Effector memory CD4-positive, alpha-beta T cell (primary cell): ENCODE data around the gene VCL.
"Not testable (repeated sequence)": the region's sequence is repeated elsewhere in the genome, so short reads cannot be mapped to it uniquely, and the experiment has no call there.

Source experiments
- DNase-seq, 3 donors: peaks; one replicate each; pipeline ENCODE4 v3.0.0-alpha.2; 2020
- H3K27ac ChIP-seq: 2 replicates; pipeline ENCODE4 v1.7.0; 2013; ENCODE audit warnings: mild to moderate bottlenecking, low read length, moderate library complexity; ENCODE audit not compliant: insufficient read depth, poor library complexity, severe bottlenecking
- H3K27me3 ChIP-seq: replicated peaks from 2 replicates; pipeline ENCODE4 v1.7.0; 2013; ENCODE audit warnings: mild to moderate bottlenecking, low read length; ENCODE audit not compliant: insufficient read depth, control insufficient read depth, poor library complexity, severe bottlenecking
- H3K36me3 ChIP-seq: 2 replicates; pipeline ENCODE4 v1.7.0; 2013; ENCODE audit warnings: mild to moderate bottlenecking, low read length, moderate library complexity; ENCODE audit not compliant: control insufficient read depth, insufficient read depth
- H3K4me1 ChIP-seq: 2 replicates; pipeline ENCODE4 v1.7.0; 2013; ENCODE audit warnings: low read length, mild to moderate bottlenecking; ENCODE audit not compliant: control insufficient read depth, insufficient read depth, poor library complexity, severe bottlenecking
- H3K4me3 ChIP-seq: 2 replicates; pipeline ENCODE4 v1.7.0; 2013; ENCODE audit warnings: low read length, low read depth, mild to moderate bottlenecking; ENCODE audit not compliant: insufficient read depth, poor library complexity, severe bottlenecking
- H3K9me3 ChIP-seq: 2 replicates; pipeline ENCODE4 v1.7.0; 2013; ENCODE audit warnings: mild to moderate bottlenecking, low read length, moderate library complexity; ENCODE audit not compliant: control insufficient read depth

The VCL gene

GRCh38 chr10:73963533-73963932 is 34.4 kb upstream of the VCL start:
- H3K27me3 ChIP-seq, H3K27ac ChIP-seq, H3K4me3 ChIP-seq, H3K9me3 ChIP-seq, H3K36me3 ChIP-seq, DNase-seq: not testable (repeated sequence)
- H3K4me1 ChIP-seq, result peaks cover 11% of the 10 kb centered on the region

GRCh38 chr10:73964743-73965142 is 33.2 kb upstream of the VCL start:
- Histone ChIP-seq H3K4me3 (no peak overlapping the region), H3K36me3 (no peaks in the 10 kb centered on the region), H3K9me3 (no peaks in the 10 kb centered on the region), H3K27ac (no peak overlapping the region), H3K27me3 (no peaks in the 10 kb centered on the region), H3K4me1 (peaks cover 4% of the 10 kb centered on the region)
- no peak for DNase-seq

- not testable (repeated sequence) for H3K4me1 ChIP-seq, H3K27me3 ChIP-seq, H3K9me3 ChIP-seq, DNase-seq, H3K4me3 ChIP-seq, H3K36me3 ChIP-seq, H3K27ac ChIP-seq
Observed at GRCh38 chr10:73965267-73965889, 32.5 kb upstream of the VCL start.

- H3K9me3 ChIP-seq, result no peaks in the 10 kb centered on the region
- DNase-seq, result no peak
- no peaks in the 10 kb centered on the region for H3K36me3 ChIP-seq
- H3K27me3 ChIP-seq, result no peaks in the 10 kb centered on the region
- H3K4me1 ChIP-seq, result no peaks in the 10 kb centered on the region
- no peak overlapping the region for H3K4me3 ChIP-seq
- no peak overlapping the region for H3K27ac ChIP-seq
Observed at GRCh38 chr10:73965890-73966768, 31.8 kb upstream of the VCL start.

- no peak for DNase-seq
- Histone ChIP-seq H3K27ac (no peak overlapping the region), H3K4me1 (no peaks in the 10 kb centered on the region)
Observed at GRCh38 chr10:73967022-73967429, 30.9 kb upstream of the VCL start.

GRCh38 chr10:73967544-73967943 is 30.4 kb upstream of the VCL start:
- no peak overlapping the region for H3K27ac ChIP-seq
- H3K4me1 ChIP-seq, result no peaks in the 10 kb centered on the region
- no peak for DNase-seq
- H3K36me3 ChIP-seq, result no peaks in the 10 kb centered on the region
- no peak overlapping the region for H3K4me3 ChIP-seq
- H3K27me3 ChIP-seq, result no peaks in the 10 kb centered on the region
- H3K9me3 ChIP-seq, result no peaks in the 10 kb centered on the region

More at GRCh38 chr10:73967022-73967429, 30.9 kb upstream of the VCL start:
- H3K4me3 ChIP-seq, result no peak overlapping the region
- no peaks in the 10 kb centered on the region for H3K36me3 ChIP-seq
- no peaks in the 10 kb centered on the region for H3K9me3 ChIP-seq
- no peaks in the 10 kb centered on the region for H3K27me3 ChIP-seq

GRCh38 chr10:73968098-73968521 is 29.8 kb upstream of the VCL start:
- Histone ChIP-seq H3K27ac (no peak overlapping the region), H3K27me3 (no peaks in the 10 kb centered on the region), H3K4me3 (no peak overlapping the region), H3K9me3 (no peaks in the 10 kb centered on the region), H3K36me3 (no peaks in the 10 kb centered on the region), H3K4me1 (no peaks in the 10 kb centered on the region)
- no peak for DNase-seq

GRCh38 chr10:73969224-73969841 is 28.6 kb upstream of the VCL start:
- no peak overlapping the region for H3K4me3 ChIP-seq
- no peaks in the 10 kb centered on the region for H3K9me3 ChIP-seq
- no peaks in the 10 kb centered on the region for H3K36me3 ChIP-seq
- no peak overlapping the region for H3K27ac ChIP-seq
- H3K4me1 ChIP-seq, result no peaks in the 10 kb centered on the region
- H3K27me3 ChIP-seq, result no peaks in the 10 kb centered on the region
- no peak for DNase-seq

- no peaks in the 10 kb centered on the region for H3K27me3 ChIP-seq
- no peaks in the 10 kb centered on the region for H3K36me3 ChIP-seq
- no peak overlapping the region for H3K27ac ChIP-seq
- H3K4me1 ChIP-seq, result peaks cover 4% of the 10 kb centered on the region
- H3K4me3 ChIP-seq, result no peak overlapping the region
- H3K9me3 ChIP-seq, result no peaks in the 10 kb centered on the region
- DNase-seq, result no peak
Observed at GRCh38 chr10:73970845-73971244, 27.1 kb upstream of the VCL start.
